ENCODE data around the gene EEPD1.

Gene EEPD1

GRCh38 chr7:36167403-36168050 is 14.5 kb downstream of the EEPD1 start:
- Histone ChIP-seq H3K9ac (ENCODE audit: low read depth in 1 of 2, low read length in 2 of 2) (no peak overlapping the region), H3K9me3 (ENCODE audit: control insufficient read depth in 1 of 2, low read length in 2 of 2) (no peaks in the 10 kb centered on the region), H3K27me3 (ENCODE audit: control insufficient read depth in 1 of 2, insufficient read depth in 2 of 2, low read length in 2 of 2) (no peaks in the 10 kb centered on the region), H3K36me3 (ENCODE audit: control insufficient read depth in 1 of 2, insufficient read depth in 2 of 2, low read length in 2 of 2) (no peaks in the 10 kb centered on the region), H3K4me1 (ENCODE audit: control insufficient read depth in 1 of 2, insufficient read depth in 2 of 2, low read length in 2 of 2) (no peaks in the 10 kb centered on the region), H3K4me3 (ENCODE audit: low read depth in 1 of 2, low read length in 2 of 2) (no peak overlapping the region), H3K27ac (ENCODE audit: low read depth, low read length) (no peak overlapping the region)

GRCh38 chr7:36171503-36171902 is 18.4 kb downstream of the EEPD1 start:
- H3K27ac ChIP-seq (ENCODE audit: low read depth, low read length): no peak overlapping the region
- H3K4me1 ChIP-seq (ENCODE audit: control insufficient read depth in 1 of 2, insufficient read depth in 2 of 2, low read length in 2 of 2): no peaks in the 10 kb centered on the region
- H3K36me3 ChIP-seq (ENCODE audit: control insufficient read depth in 1 of 2, insufficient read depth in 2 of 2, low read length in 2 of 2): no peaks in the 10 kb centered on the region
- no peak overlapping the region for H3K4me3 ChIP-seq (ENCODE audit: low read depth in 1 of 2, low read length in 2 of 2)
- no peaks in the 10 kb centered on the region for H3K9me3 ChIP-seq (ENCODE audit: control insufficient read depth in 1 of 2, low read length in 2 of 2)
- no peaks in the 10 kb centered on the region for H3K27me3 ChIP-seq (ENCODE audit: control insufficient read depth in 1 of 2, insufficient read depth in 2 of 2, low read length in 2 of 2)
- no peak overlapping the region for H3K9ac ChIP-seq (ENCODE audit: low read depth in 1 of 2, low read length in 2 of 2)

- no peak overlapping the region for H3K9ac ChIP-seq (ENCODE audit: low read depth in 1 of 2, low read length in 2 of 2)
- H3K4me1 ChIP-seq (ENCODE audit: control insufficient read depth in 1 of 2, insufficient read depth in 2 of 2, low read length in 2 of 2): no peaks in the 10 kb centered on the region
- no peaks in the 10 kb centered on the region for H3K36me3 ChIP-seq (ENCODE audit: control insufficient read depth in 1 of 2, insufficient read depth in 2 of 2, low read length in 2 of 2)
- H3K9me3 ChIP-seq (ENCODE audit: control insufficient read depth in 1 of 2, low read length in 2 of 2): no peaks in the 10 kb centered on the region
- H3K27ac ChIP-seq (ENCODE audit: low read depth, low read length): no peak overlapping the region
- no peak overlapping the region for H3K4me3 ChIP-seq (ENCODE audit: low read depth in 1 of 2, low read length in 2 of 2)
- no peaks in the 10 kb centered on the region for H3K27me3 ChIP-seq (ENCODE audit: control insufficient read depth in 1 of 2, insufficient read depth in 2 of 2, low read length in 2 of 2)
These were observed 22.8 kb downstream of the EEPD1 start for GRCh38 chr7:36175886-36176285.

GRCh38 chr7:36176697-36177096 is 23.6 kb downstream of the EEPD1 start:
- Histone ChIP-seq H3K27ac (ENCODE audit: low read depth, low read length) (no peak overlapping the region), H3K4me3 (ENCODE audit: low read depth in 1 of 2, low read length in 2 of 2) (no peak overlapping the region), H3K36me3 (ENCODE audit: control insufficient read depth in 1 of 2, insufficient read depth in 2 of 2, low read length in 2 of 2) (no peaks in the 10 kb centered on the region), H3K4me1 (ENCODE audit: control insufficient read depth in 1 of 2, insufficient read depth in 2 of 2, low read length in 2 of 2) (no peaks in the 10 kb centered on the region), H3K9ac (ENCODE audit: low read depth in 1 of 2, low read length in 2 of 2) (no peak overlapping the region), H3K27me3 (ENCODE audit: control insufficient read depth in 1 of 2, insufficient read depth in 2 of 2, low read length in 2 of 2) (no peaks in the 10 kb centered on the region), H3K9me3 (ENCODE audit: control insufficient read depth in 1 of 2, low read length in 2 of 2) (no peaks in the 10 kb centered on the region)

- H3K27me3 ChIP-seq (ENCODE audit: control insufficient read depth in 1 of 2, insufficient read depth in 2 of 2, low read length in 2 of 2): no peaks in the 10 kb centered on the region
- no peaks in the 10 kb centered on the region for H3K36me3 ChIP-seq (ENCODE audit: control insufficient read depth in 1 of 2, insufficient read depth in 2 of 2, low read length in 2 of 2)
- no peaks in the 10 kb centered on the region for H3K9me3 ChIP-seq (ENCODE audit: control insufficient read depth in 1 of 2, low read length in 2 of 2)
- no peak overlapping the region for H3K4me3 ChIP-seq (ENCODE audit: low read depth in 1 of 2, low read length in 2 of 2)
- no peak overlapping the region for H3K27ac ChIP-seq (ENCODE audit: low read depth, low read length)
- no peak overlapping the region for H3K9ac ChIP-seq (ENCODE audit: low read depth in 1 of 2, low read length in 2 of 2)
- no peaks in the 10 kb centered on the region for H3K4me1 ChIP-seq (ENCODE audit: control insufficient read depth in 1 of 2, insufficient read depth in 2 of 2, low read length in 2 of 2)
These were observed 27.1 kb downstream of the EEPD1 start for GRCh38 chr7:36180121-36180520.

- H3K4me3 ChIP-seq (ENCODE audit: low read depth in 1 of 2, low read length in 2 of 2): no peak overlapping the region
- no peak overlapping the region for H3K9ac ChIP-seq (ENCODE audit: low read depth in 1 of 2, low read length in 2 of 2)
- H3K9me3 ChIP-seq (ENCODE audit: control insufficient read depth in 1 of 2, low read length in 2 of 2): no peaks in the 10 kb centered on the region
- H3K4me1 ChIP-seq (ENCODE audit: control insufficient read depth in 1 of 2, insufficient read depth in 2 of 2, low read length in 2 of 2): no peaks in the 10 kb centered on the region
- no peaks in the 10 kb centered on the region for H3K27me3 ChIP-seq (ENCODE audit: control insufficient read depth in 1 of 2, insufficient read depth in 2 of 2, low read length in 2 of 2)
- no peak overlapping the region for H3K27ac ChIP-seq (ENCODE audit: low read depth, low read length)
- no peaks in the 10 kb centered on the region for H3K36me3 ChIP-seq (ENCODE audit: control insufficient read depth in 1 of 2, insufficient read depth in 2 of 2, low read length in 2 of 2)
These were observed 28.6 kb downstream of the EEPD1 start for GRCh38 chr7:36181668-36182067.

- no peak overlapping the region for H3K9ac ChIP-seq (ENCODE audit: low read depth in 1 of 2, low read length in 2 of 2)
- H3K27me3 ChIP-seq (ENCODE audit: control insufficient read depth in 1 of 2, insufficient read depth in 2 of 2, low read length in 2 of 2): no peaks in the 10 kb centered on the region
- H3K9me3 ChIP-seq (ENCODE audit: control insufficient read depth in 1 of 2, low read length in 2 of 2): no peaks in the 10 kb centered on the region
- no peak overlapping the region for H3K27ac ChIP-seq (ENCODE audit: low read depth, low read length)
- no peak overlapping the region for H3K4me3 ChIP-seq (ENCODE audit: low read depth in 1 of 2, low read length in 2 of 2)
- no peaks in the 10 kb centered on the region for H3K4me1 ChIP-seq (ENCODE audit: control insufficient read depth in 1 of 2, insufficient read depth in 2 of 2, low read length in 2 of 2)
- H3K36me3 ChIP-seq (ENCODE audit: control insufficient read depth in 1 of 2, insufficient read depth in 2 of 2, low read length in 2 of 2): no peaks in the 10 kb centered on the region
These were observed 30.0 kb downstream of the EEPD1 start for GRCh38 chr7:36182854-36183604.

DNA sequence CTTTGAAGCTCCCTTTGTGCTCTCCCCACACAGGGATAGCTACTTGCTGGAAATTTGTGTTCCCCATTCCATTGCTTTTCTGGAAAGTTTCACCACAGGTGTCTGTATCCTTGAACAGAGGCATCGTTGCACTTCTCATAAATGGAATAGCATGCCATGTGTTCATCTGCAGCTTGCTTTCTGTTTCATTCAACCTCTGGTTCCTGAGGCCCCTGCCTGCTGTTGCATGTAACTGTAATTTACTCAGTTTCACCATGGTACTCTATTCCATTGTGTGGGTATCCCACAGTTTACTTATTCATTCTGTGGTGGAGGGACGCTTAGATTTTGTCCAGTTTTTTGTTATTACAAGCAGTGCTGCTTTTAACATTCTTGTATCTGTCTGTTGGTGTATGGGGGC is 32.0 kb downstream of the EEPD1 start:
- no peaks in the 10 kb centered on the region for H3K27me3 ChIP-seq (ENCODE audit: control insufficient read depth in 1 of 2, insufficient read depth in 2 of 2, low read length in 2 of 2)
- H3K27ac ChIP-seq (ENCODE audit: low read depth, low read length): no peak overlapping the region
- H3K4me1 ChIP-seq (ENCODE audit: control insufficient read depth in 1 of 2, insufficient read depth in 2 of 2, low read length in 2 of 2): no peaks in the 10 kb centered on the region
- no peaks in the 10 kb centered on the region for H3K9me3 ChIP-seq (ENCODE audit: control insufficient read depth in 1 of 2, low read length in 2 of 2)
- H3K4me3 ChIP-seq (ENCODE audit: low read depth in 1 of 2, low read length in 2 of 2): no peak overlapping the region
- H3K36me3 ChIP-seq (ENCODE audit: control insufficient read depth in 1 of 2, insufficient read depth in 2 of 2, low read length in 2 of 2): no peaks in the 10 kb centered on the region
- no peak overlapping the region for H3K9ac ChIP-seq (ENCODE audit: low read depth in 1 of 2, low read length in 2 of 2)

DNA sequence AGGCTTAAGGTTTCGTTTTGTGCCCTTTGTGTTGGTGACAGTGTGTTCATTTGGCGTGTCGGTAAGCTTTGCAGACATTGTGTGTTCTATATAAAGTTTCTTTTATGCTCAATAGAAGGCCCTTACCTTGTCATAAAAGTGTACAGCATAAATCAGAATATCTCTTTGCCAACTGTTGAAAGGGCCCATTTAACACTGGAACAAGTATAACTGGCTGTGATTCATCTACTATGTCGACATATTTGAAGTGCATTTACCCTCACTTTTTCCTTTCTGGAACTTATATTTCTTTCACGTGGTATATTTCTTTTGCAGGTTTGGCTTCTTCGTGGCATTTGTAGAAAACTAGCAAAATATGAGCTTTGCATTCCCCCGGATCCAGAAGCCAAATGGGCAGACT is 32.7 kb downstream of the EEPD1 start:
- Histone ChIP-seq H3K9ac (ENCODE audit: low read depth in 1 of 2, low read length in 2 of 2) (no peak overlapping the region), H3K27ac (ENCODE audit: low read depth, low read length) (no peak overlapping the region), H3K9me3 (ENCODE audit: control insufficient read depth in 1 of 2, low read length in 2 of 2) (no peaks in the 10 kb centered on the region), H3K27me3 (ENCODE audit: control insufficient read depth in 1 of 2, insufficient read depth in 2 of 2, low read length in 2 of 2) (no peaks in the 10 kb centered on the region), H3K36me3 (ENCODE audit: control insufficient read depth in 1 of 2, insufficient read depth in 2 of 2, low read length in 2 of 2) (no peaks in the 10 kb centered on the region), H3K4me3 (ENCODE audit: low read depth in 1 of 2, low read length in 2 of 2) (no peak overlapping the region), H3K4me1 (ENCODE audit: control insufficient read depth in 1 of 2, insufficient read depth in 2 of 2, low read length in 2 of 2) (no peaks in the 10 kb centered on the region)

GRCh38 chr7:36186359-36187121 is 33.5 kb downstream of the EEPD1 start:
- peaks cover 4 to 7% of the 10 kb centered on the region in 2 donors for H3K4me1 ChIP-seq (ENCODE audit: control insufficient read depth in 1 of 2, insufficient read depth in 2 of 2, low read length in 2 of 2)
- no peak overlapping the region for H3K9ac ChIP-seq (ENCODE audit: low read depth in 1 of 2, low read length in 2 of 2)
- no peak overlapping the region for H3K4me3 ChIP-seq (ENCODE audit: low read depth in 1 of 2, low read length in 2 of 2)
- no peak overlapping the region for H3K27ac ChIP-seq (ENCODE audit: low read depth, low read length)
- H3K36me3 ChIP-seq (ENCODE audit: control insufficient read depth in 1 of 2, insufficient read depth in 2 of 2, low read length in 2 of 2): no peaks in the 10 kb centered on the region
- no peaks in the 10 kb centered on the region for H3K27me3 ChIP-seq (ENCODE audit: control insufficient read depth in 1 of 2, insufficient read depth in 2 of 2, low read length in 2 of 2)
- no peaks in the 10 kb centered on the region for H3K9me3 ChIP-seq (ENCODE audit: control insufficient read depth in 1 of 2, low read length in 2 of 2)

Measured in duodenal mucosa (tissue), 2 donors.